ENCODE results near the gene NUTM2G.
"Not testable (repeated sequence)": the region's sequence is repeated elsewhere in the genome, so short reads cannot be mapped to it uniquely, and the experiment has no call there.

DNA sequence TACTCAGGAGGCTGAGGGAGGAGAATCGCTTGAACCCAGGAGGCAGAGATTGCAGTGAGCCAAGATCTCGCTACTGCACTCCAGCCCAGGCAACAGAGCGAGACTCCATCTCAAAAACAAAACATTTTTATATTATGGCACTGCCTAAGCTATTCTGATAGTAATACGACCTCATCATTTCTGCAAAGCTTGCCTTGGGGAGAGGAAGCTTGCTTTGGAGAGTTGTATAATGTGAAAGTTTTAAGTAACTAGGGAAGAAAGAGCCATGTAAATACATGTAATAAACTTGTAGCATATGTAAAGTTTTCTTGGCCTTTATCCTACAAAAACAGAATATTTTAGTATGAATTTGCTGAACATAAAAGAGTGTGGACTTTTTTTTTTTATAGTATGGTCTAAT lies 7.8 kb upstream of the NUTM2G start:
- TF ChIP-seq, protein P1, sequence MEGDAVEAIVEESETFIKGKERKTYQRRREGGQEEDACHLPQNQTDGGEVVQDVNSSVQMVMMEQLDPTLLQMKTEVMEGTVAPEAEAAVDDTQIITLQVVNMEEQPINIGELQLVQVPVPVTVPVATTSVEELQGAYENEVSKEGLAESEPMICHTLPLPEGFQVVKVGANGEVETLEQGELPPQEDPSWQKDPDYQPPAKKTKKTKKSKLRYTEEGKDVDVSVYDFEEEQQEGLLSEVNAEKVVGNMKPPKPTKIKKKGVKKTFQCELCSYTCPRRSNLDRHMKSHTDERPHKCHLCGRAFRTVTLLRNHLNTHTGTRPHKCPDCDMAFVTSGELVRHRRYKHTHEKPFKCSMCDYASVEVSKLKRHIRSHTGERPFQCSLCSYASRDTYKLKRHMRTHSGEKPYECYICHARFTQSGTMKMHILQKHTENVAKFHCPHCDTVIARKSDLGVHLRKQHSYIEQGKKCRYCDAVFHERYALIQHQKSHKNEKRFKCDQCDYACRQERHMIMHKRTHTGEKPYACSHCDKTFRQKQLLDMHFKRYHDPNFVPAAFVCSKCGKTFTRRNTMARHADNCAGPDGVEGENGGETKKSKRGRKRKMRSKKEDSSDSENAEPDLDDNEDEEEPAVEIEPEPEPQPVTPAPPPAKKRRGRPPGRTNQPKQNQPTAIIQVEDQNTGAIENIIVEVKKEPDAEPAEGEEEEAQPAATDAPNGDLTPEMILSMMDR (IDR thresholded peaks at IDR 0.05) = not testable (repeated sequence)
- TF ChIP-seq POLR2A (IDR thresholded peaks at IDR 0.05; ENCODE audit: low read depth) = not testable (repeated sequence)
